GM13976 (cell line): ENCODE measurements around the gene KLF5.

Source experiments
- DNase-seq: peaks from one replicate; pipeline ENCODE4 v3.0.0; 2012; ENCODE audit warnings: low spot score
- CTCF ChIP-seq: IDR thresholded peaks from 2 replicates; pipeline ENCODE4 v1.5.1; 2012; ENCODE audit warnings: borderline replicate concordance, mild to moderate bottlenecking; ENCODE audit not compliant: insufficient read depth; ENCODE audit errors: extremely low read depth, missing control alignments, control extremely low read depth
- in situ Hi-C: fragments of 300-500 bp; cut with MboI; formaldehyde crosslinking; loops from one replicate; pipeline ENCODE4 v1.12.0; 2022; ENCODE audit warnings: low sequenced_read_pairs, mixed read lengths, inconsistent platforms; ENCODE audit not compliant: unreplicated experiment

KLF5 gene

GRCh38 chr13:73063166-73063565, 4.4 kb downstream of the KLF5 start:
- no peak for TF ChIP-seq CTCF
- in situ Hi-C loops = no loop called here
- no peak for DNase-seq

GRCh38 chr13:73065036-73065435, 6.2 kb downstream of the KLF5 start:
- in situ Hi-C loops = no loop called here
- TF ChIP-seq CTCF = no peak
- DNase-seq = no peak

GRCh38 chr13:73065665-73066340, 7.0 kb downstream of the KLF5 start:
- in situ Hi-C loops = no loop called here
- DNase-seq = no peak
- no peak for TF ChIP-seq CTCF

- in situ Hi-C loops = no loop called here
- TF ChIP-seq CTCF = no peak
- no peak for DNase-seq
Observed at GRCh38 chr13:73069206-73069805, 10.5 kb downstream of the KLF5 start.

- in situ Hi-C loops = no loop called here
- no peak for TF ChIP-seq CTCF
- DNase-seq = no peak
Observed at GRCh38 chr13:73070451-73071098, 11.8 kb downstream of the KLF5 start.

GRCh38 chr13:73072239-73072900, 13.6 kb downstream of the KLF5 start:
- TF ChIP-seq CTCF = no peak
- no peak for DNase-seq
- in situ Hi-C loops = no loop called here
